MM.1S (cell line): ENCODE results near the gene PCDHA12.
"Not testable (repeated sequence)": the region's sequence is repeated elsewhere in the genome, so short reads cannot be mapped to it uniquely, and the experiment has no call there.

Experiments used
- DNase-seq: peaks from one replicate; pipeline ENCODE4 v3.0.0-alpha.2; 2015
- H2AFZ ChIP-seq: fragments of 300-600 bp; sonication (generic); 2 replicates; pipeline ENCODE4 v1.6.0; 2016; ENCODE audit warnings: antibody characterized with exemption, low read length
- H3F3A ChIP-seq: fragments of 300-600 bp; sonication (generic); 2 replicates; pipeline ENCODE4 v1.6.1; 2016; ENCODE audit warnings: mild to moderate bottlenecking, antibody characterized with exemption, low read length, moderate library complexity, mixed read lengths; ENCODE audit not compliant: insufficient read depth
- H3K27ac ChIP-seq: fragments of 300-600 bp; sonication (generic); 2 replicates; pipeline ENCODE4 v1.5.1; 2016; ENCODE audit warnings: mild to moderate bottlenecking, low read length
- H3K27me3 ChIP-seq: fragments of 300-600 bp; sonication (generic); replicated peaks from 2 replicates; pipeline ENCODE4 v1.6.0; 2016; ENCODE audit warnings: low read length; ENCODE audit not compliant: insufficient read depth
- H3K36me3 ChIP-seq: fragments of 300-600 bp; sonication (generic); replicated peaks from 2 replicates; pipeline ENCODE4 v1.6.1; 2016; ENCODE audit warnings: mild to moderate bottlenecking, low read length, mixed read lengths; ENCODE audit not compliant: insufficient read depth
- H3K4me1 ChIP-seq: fragments of 300-600 bp; sonication (generic); 2 replicates; pipeline ENCODE4 v1.6.1; 2016; ENCODE audit warnings: low read length, mixed read lengths
- H3K4me2 ChIP-seq: fragments of 300-600 bp; sonication (generic); 2 replicates; pipeline ENCODE4 v1.6.0; 2016; ENCODE audit warnings: low read depth, low read length
- H3K4me3 ChIP-seq: fragments of 300-600 bp; sonication (generic); 2 replicates; pipeline ENCODE4 v1.5.1; 2016; ENCODE audit warnings: low read length, mixed read lengths
- H3K79me2 ChIP-seq: fragments of 300-600 bp; sonication (generic); 2 replicates; pipeline ENCODE4 v1.6.1; 2016; ENCODE audit warnings: mixed run types, low read length, mixed read lengths
- H3K9ac ChIP-seq: fragments of 300-600 bp; sonication (generic); 2 replicates; pipeline ENCODE4 v1.6.1; 2016; ENCODE audit warnings: low read length, mixed read lengths
- H3K9me2 ChIP-seq: fragments of 300-600 bp; sonication (generic); replicated peaks from 2 replicates; pipeline ENCODE4 v1.6.1; 2016; ENCODE audit warnings: mild to moderate bottlenecking, low read length, mixed read lengths; ENCODE audit not compliant: insufficient read depth
- H3K9me3 ChIP-seq: fragments of 300-600 bp; sonication (generic); replicated peaks from 2 replicates; pipeline ENCODE4 v1.6.1; 2016; ENCODE audit warnings: mild to moderate bottlenecking, low read length, mixed read lengths; ENCODE audit not compliant: insufficient read depth
- H4K20me1 ChIP-seq: fragments of 300-600 bp; sonication (generic); 2 replicates; pipeline ENCODE4 v1.6.1; 2016; ENCODE audit warnings: mild to moderate bottlenecking, low read length, moderate library complexity, mixed read lengths; ENCODE audit not compliant: insufficient read depth
- CTCF ChIP-seq: fragments of 300-600 bp; sonication (generic); IDR thresholded peaks from 2 replicates; pipeline ENCODE4 v1.5.1; 2016; ENCODE audit warnings: antibody characterized with exemption, low read length, mixed read lengths
- EZH2 ChIP-seq: fragments of 300-600 bp; sonication (generic); optimal IDR thresholded peaks from 2 replicates; pipeline ENCODE3; 2017; ENCODE audit warnings: low read depth, mild to moderate bottlenecking, antibody characterized with exemption, low read length, mixed read lengths
- EZH2phosphoT487 ChIP-seq: fragments of 300-600 bp; sonication (generic); IDR thresholded peaks from 2 replicates; pipeline ENCODE4 v1.6.1; 2018; ENCODE audit warnings: antibody characterized with exemption, low read length

Gene PCDHA12

GRCh38 chr5:140840978-140841962 is 33.8 kb upstream of the PCDHA12 start, which contains the start of gene PCDHA8:
Gene PCDHA8 (plus strand): TSS chr5:140841187. CDS start chr5:140841322, 135 bp downstream.
- no peaks in the 10 kb centered on the region for H3K27me3 ChIP-seq
- H3K4me1 ChIP-seq, result no peaks in the 10 kb centered on the region
- no peaks in the 10 kb centered on the region for H3K79me2 ChIP-seq
- H3K4me2 ChIP-seq, result peak within 1 kb of the TSS; percentile 29; the same call in 1 of the 2 replicates
- H3K4me3 ChIP-seq, result no peak within 1 kb of the TSS
- H3F3A ChIP-seq, result no peaks in the 10 kb centered on the region
- no peaks in the 10 kb centered on the region for H4K20me1 ChIP-seq
- H3K27ac ChIP-seq, result no peak within 1 kb of the TSS
- peak within 1 kb of the TSS; percentile 52 for H2AFZ ChIP-seq
- H3K9ac ChIP-seq, result no peak within 1 kb of the TSS
- no peak for TF ChIP-seq EZH2
- peak; percentile 54 for TF ChIP-seq CTCF
- peak; percentile 47 for DNase-seq
- no peaks in the 10 kb centered on the region for H3K36me3 ChIP-seq
- no peaks in the 10 kb centered on the region for H3K9me2 ChIP-seq
- H3K9me3 ChIP-seq, result no peaks in the 10 kb centered on the region

- Histone ChIP-seq H3K4me1 (no peaks in the 10 kb centered on the region), H3K9me3 (no peaks in the 10 kb centered on the region), H3F3A (no peaks in the 10 kb centered on the region), H3K27me3 (no peaks in the 10 kb centered on the region), H3K9ac (no peak overlapping the region), H3K9me2 (no peaks in the 10 kb centered on the region), H4K20me1 (no peaks in the 10 kb centered on the region), H3K27ac (no peak overlapping the region), H3K4me2 (no peak overlapping the region), H2AFZ (no peak overlapping the region), H3K79me2 (no peaks in the 10 kb centered on the region), H3K36me3 (no peaks in the 10 kb centered on the region), H3K4me3 (no peak overlapping the region)
- TF ChIP-seq EZH2 (no peak), EZH2phosphoT487 (no peak), CTCF (no peak)
- no peak for DNase-seq
Measured at GRCh38 chr5:140842798-140843733, 32.0 kb upstream of the PCDHA12 start.

- not testable (repeated sequence) for DNase-seq, H4K20me1 ChIP-seq, H3K9me2 ChIP-seq, H3K9me3 ChIP-seq, H3F3A ChIP-seq, H3K27ac ChIP-seq, H3K4me2 ChIP-seq, H3K9ac ChIP-seq, H3K27me3 ChIP-seq, H3K79me2 ChIP-seq, H2AFZ ChIP-seq, H3K4me3 ChIP-seq, H3K4me1 ChIP-seq, H3K36me3 ChIP-seq
Measured at GRCh38 chr5:140848139-140849102, 26.7 kb upstream of the PCDHA12 start, which contains the start of gene PCDHA9. Gene PCDHA9 (plus strand): TSS chr5:140848382. CDS start chr5:140848496, 114 bp downstream.

GRCh38 chr5:140849831-140850634 is 25.1 kb upstream of the PCDHA12 start:
- H3K9me3 ChIP-seq, DNase-seq, H3K9me2 ChIP-seq, H4K20me1 ChIP-seq, H3K4me1 ChIP-seq, H3K9ac ChIP-seq, H3K36me3 ChIP-seq, H3K4me3 ChIP-seq, H3K27me3 ChIP-seq, H3K79me2 ChIP-seq, H2AFZ ChIP-seq, H3K4me2 ChIP-seq, H3F3A ChIP-seq, H3K27ac ChIP-seq: not testable (repeated sequence)
